Ammon's horn (tissue), 1 donor: ENCODE results near the gene BCL7A.
A peak's percentile ranks its signal among the peaks of the same experiment; 100 is the strongest.

Source experiments
- DNase-seq: peaks from one replicate; pipeline ENCODE4 v3.0.0-alpha.2; 2016; ENCODE audit warnings: low spot score

BCL7A gene

GRCh38 chr12:122079033-122079531 lies 57.4 kb downstream of the BCL7A start:
- DNase-seq = peak; percentile 38

GRCh38 chr12:122079532-122080081 lies 57.9 kb downstream of the BCL7A start:
- no peak for DNase-seq

- DNase-seq = peak; percentile 82
These were observed 58.7 kb downstream of the BCL7A start for GRCh38 chr12:122080149-122081082.

GRCh38 chr12:122081083-122081696 lies 59.5 kb downstream of the BCL7A start:
- peak; percentile 42 for DNase-seq

- DNase-seq = peak; percentile 68
These were observed 60.1 kb downstream of the BCL7A start for GRCh38 chr12:122081697-122082221.

- DNase-seq = no peak
These were observed 61.1 kb downstream of the BCL7A start for GRCh38 chr12:122082621-122083356.

- DNase-seq = no peak
These were observed 63.2 kb downstream of the BCL7A start for GRCh38 chr12:122084857-122085405.

- no peak for DNase-seq
These were observed 63.9 kb downstream of the BCL7A start for GRCh38 chr12:122085591-122085990.

GRCh38 chr12:122086116-122086515 lies 64.4 kb downstream of the BCL7A start:
- DNase-seq = no peak

GRCh38 chr12:122086641-122087285 lies 65.1 kb downstream of the BCL7A start:
- DNase-seq = no peak

GRCh38 chr12:122087431-122088178 lies 65.9 kb downstream of the BCL7A start:
- no peak for DNase-seq

- no peak for DNase-seq
These were observed 66.6 kb downstream of the BCL7A start for GRCh38 chr12:122088179-122088810.

GRCh38 chr12:122089077-122089476 lies 67.4 kb downstream of the BCL7A start:
- peak; percentile 51 for DNase-seq

GRCh38 chr12:122090759-122091515 lies 69.3 kb downstream of the BCL7A start:
- DNase-seq = no peak

- DNase-seq = no peak
These were observed 71.6 kb downstream of the BCL7A start for GRCh38 chr12:122093098-122093883.

- DNase-seq = no peak
These were observed 72.6 kb downstream of the BCL7A start for GRCh38 chr12:122094137-122094734.

- no peak for DNase-seq
These were observed 73.3 kb downstream of the BCL7A start for GRCh38 chr12:122094735-122095631.
